GM23248 (cell line): ENCODE results near the gene ZNF710.

Experiments used
- EZH2 ChIP-seq: fragments of 200-600 bp; sonication (generic); IDR thresholded peaks from 2 replicates; pipeline ENCODE4 v1.6.1; 2018; ENCODE audit warnings: antibody characterized with exemption, mild to moderate bottlenecking; ENCODE audit not compliant: insufficient read depth, poor library complexity, severe bottlenecking
- EZH2phosphoT487 ChIP-seq: fragments of 200-600 bp; sonication (generic); IDR thresholded peaks from 2 replicates; pipeline ENCODE4 v1.6.1; 2018; ENCODE audit warnings: antibody characterized with exemption, moderate library complexity, mild to moderate bottlenecking, low read depth; ENCODE audit not compliant: insufficient read depth

DNA sequence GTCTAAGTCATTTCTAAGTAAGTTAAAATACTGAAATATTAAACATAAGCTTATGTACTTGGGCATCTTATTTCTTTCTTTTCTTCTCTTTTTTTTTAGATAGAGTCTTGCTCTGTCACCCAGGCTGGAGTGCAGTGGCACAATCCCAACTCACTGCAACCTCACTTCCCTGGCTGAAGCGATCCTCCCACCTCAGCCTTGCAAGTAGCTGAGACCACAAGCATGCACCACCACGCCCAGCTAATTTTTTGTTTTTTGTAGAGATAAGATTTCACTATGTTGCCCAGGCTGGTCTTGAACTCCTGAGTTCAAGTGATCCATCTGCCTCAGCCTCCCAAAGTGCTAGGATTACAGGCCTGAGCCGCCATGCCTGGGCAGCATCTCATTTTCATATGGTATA lies 16.0 kb upstream of the ZNF710 start:
- no peak for TF ChIP-seq EZH2
- no peak for TF ChIP-seq EZH2phosphoT487
